CD8-positive, alpha-beta memory T cell (primary cell): Measurements from ENCODE around the gene OR1I1. TPM values are rescaled to one million over a fixed set of nuclear protein-coding genes. Genes with fewer than 3 reads are reported as not detected.

Experiments used
- CTCF ChIA-PET: fragments of 350-600 bp; sonication (Branson Sonifier 250); formaldehyde crosslinking; loops from one replicate; lab custom pipeline; 2021; ENCODE audit warnings: antibody characterized with exemption; lab: Charles Lee
- POLR2A ChIA-PET: fragments of 350-600 bp; sonication (Branson Sonifier 250); formaldehyde crosslinking; loops from one replicate; lab custom pipeline; 2021; ENCODE audit warnings: antibody characterized with exemption; lab: Charles Lee
- DNase-seq, 5 donors: peaks; one replicate each; pipeline versions ENCODE4 v3.0.0 to v3.0.0-alpha.2; 2020 to 2022; ENCODE audit warnings: mixed read lengths in 1 of 5
- H3K27ac ChIP-seq: one replicate; pipeline ENCODE4 v1.7.0; 2013; ENCODE audit warnings: low read depth, mild to moderate bottlenecking, low read length, moderate library complexity
- H3K27me3 ChIP-seq: 2 replicates; pipeline ENCODE4 v1.7.0; 2013; ENCODE audit warnings: low read length, mild to moderate bottlenecking; ENCODE audit not compliant: insufficient read depth, poor library complexity, severe bottlenecking
- H3K36me3 ChIP-seq: 2 replicates; pipeline ENCODE4 v1.7.0; 2013; ENCODE audit warnings: mild to moderate bottlenecking, low read length, moderate library complexity; ENCODE audit not compliant: insufficient read depth
- H3K4me1 ChIP-seq: 2 replicates; pipeline ENCODE4 v1.7.0; 2013; ENCODE audit warnings: mild to moderate bottlenecking, low read length, moderate library complexity; ENCODE audit not compliant: insufficient read depth
- H3K4me3 ChIP-seq: 2 replicates; pipeline ENCODE4 v1.7.0; 2013; ENCODE audit warnings: mild to moderate bottlenecking, low read length
- H3K9me3 ChIP-seq: 2 replicates; pipeline ENCODE4 v1.7.0; 2013; ENCODE audit warnings: mild to moderate bottlenecking, low read length
- H3K27ac Mint-ChIP-seq, 8 donors: one replicate each; pipeline ENCODE4 v1.8.0; 2020 to 2021; ENCODE audit warnings: mixed read lengths in 8 of 8, mild to moderate bottlenecking in 6 of 8, inconsistent platforms in 3 of 8, moderate library complexity in 3 of 8
- H3K27me3 Mint-ChIP-seq, 2 donors: one replicate each; pipeline ENCODE4 v1.8.0; 2020 to 2021; ENCODE audit warnings: mixed read lengths in 2 of 2, mild to moderate bottlenecking in 1 of 2, moderate library complexity in 1 of 2
- H3K36me3 Mint-ChIP-seq, 3 donors: one replicate each; pipeline ENCODE4 v1.8.0; 2020 to 2021; ENCODE audit warnings: mixed read lengths in 3 of 3, inconsistent platforms in 1 of 3, mild to moderate bottlenecking in 1 of 3
- H3K4me1 Mint-ChIP-seq, 3 donors: one replicate each; pipeline ENCODE4 v1.8.0; 2020 to 2021; ENCODE audit warnings: mixed read lengths in 3 of 3, inconsistent platforms in 1 of 3, mild to moderate bottlenecking in 1 of 3
- H3K4me3 Mint-ChIP-seq, 7 donors: one replicate each; pipeline ENCODE4 v1.8.0; 2020 to 2021; ENCODE audit warnings: mixed read lengths in 7 of 7, mild to moderate bottlenecking in 6 of 7, moderate library complexity in 4 of 7, inconsistent platforms in 2 of 7
- H3K9me3 Mint-ChIP-seq, 5 donors: one replicate each; pipeline ENCODE4 v1.8.0; 2020 to 2022; ENCODE audit warnings: mixed read lengths in 5 of 5, mild to moderate bottlenecking in 3 of 5, moderate library complexity in 2 of 5, inconsistent platforms in 1 of 5
- polyA plus RNA-seq: library from polyadenylated mRNA; unstranded; fragments of 300-500 nt; fragmentation: Illumina TruSeq; gene quantifications from one replicate; pipeline ENCODE4 v1.2.3, GENCODE V29; 2021
- total RNA-seq, 2 experiments: library from RNA; stranded (reverse); gene quantifications; one replicate each; pipeline ENCODE4 v1.2.3, GENCODE V29; 2021

The OR1I1 gene
- total and polyA plus RNA-seq, 3 experiments from 2014 or later, result not detected

GRCh38 chr19:15129856-15130585, 48.0 kb downstream of the OR1I1 start:
- peaks cover 16 to 25% of the 10 kb centered on the region in 2 donors for H3K27me3 Mint-ChIP-seq
- Histone ChIP-seq H3K9me3 (no peaks in the 10 kb centered on the region), H3K4me1 (peaks cover 20% of the 10 kb centered on the region), H3K27me3 (no peaks in the 10 kb centered on the region), H3K4me3 (peak overlapping the region; percentile 18), H3K36me3 (no peaks in the 10 kb centered on the region), H3K27ac (no peak overlapping the region)
- peaks cover 0 to 9% (median 0%) of the 10 kb centered on the region in 3 donors for H3K36me3 Mint-ChIP-seq
- peak in 1 of 5 donors; percentile 49 for DNase-seq
- peaks cover 0 to 2% (median 0%) of the 10 kb centered on the region in 5 donors for H3K9me3 Mint-ChIP-seq
- ChIA-PET POLR2A (no interaction called here), CTCF (interaction anchor here (1.4 to 1.5 kb wide), 2 partner anchors 29 to 38 kb away, joined by 3 to 4 read pairs; no protein-coding TSS in a partner anchor)
- H3K4me3 Mint-ChIP-seq, result peak overlapping the region in 2 of 7 donors; percentile 48 to 53
- H3K27ac Mint-ChIP-seq, result no peak overlapping the region
- H3K4me1 Mint-ChIP-seq, result peaks cover 8 to 28% (median 15%) of the 10 kb centered on the region in 3 donors

GRCh38 chr19:15136234-15136954, 54.4 kb downstream of the OR1I1 start:
- H3K4me1 Mint-ChIP-seq, result no peaks in the 10 kb centered on the region
- no peak overlapping the region for H3K27ac Mint-ChIP-seq
- Histone ChIP-seq H3K9me3 (no peaks in the 10 kb centered on the region), H3K27me3 (no peaks in the 10 kb centered on the region), H3K27ac (no peak overlapping the region), H3K36me3 (no peaks in the 10 kb centered on the region), H3K4me1 (no peaks in the 10 kb centered on the region), H3K4me3 (no peak overlapping the region)
- ChIA-PET POLR2A (interaction anchor here (0.5 kb wide), 1 partner anchor 45 kb away, joined by 12 read pairs; no protein-coding TSS in a partner anchor), CTCF (interaction anchor here (0.9 kb wide), 1 partner anchor 45 kb away, joined by 3 read pairs; no protein-coding TSS in a partner anchor)
- DNase-seq, result no peak
- peaks cover 0 to 11% (median 0%) of the 10 kb centered on the region in 3 donors for H3K36me3 Mint-ChIP-seq
- peaks cover 13 to 36% of the 10 kb centered on the region in 2 donors for H3K27me3 Mint-ChIP-seq
- H3K9me3 Mint-ChIP-seq, result peaks cover 0 to 9% (median 4%) of the 10 kb centered on the region in 5 donors
- no peak overlapping the region for H3K4me3 Mint-ChIP-seq

GRCh38 chr19:15137777-15138176, 55.8 kb downstream of the OR1I1 start:
- H3K4me1 ChIP-seq, result no peaks in the 10 kb centered on the region
- Mint-ChIP-seq H3K27ac (no peak overlapping the region), H3K27me3 (peaks cover 14 to 33% of the 10 kb centered on the region in 2 donors), H3K9me3 (peaks cover 0 to 9% (median 4%) of the 10 kb centered on the region in 5 donors), H3K4me3 (no peak overlapping the region), H3K36me3 (peaks cover 0 to 11% (median 0%) of the 10 kb centered on the region in 3 donors), H3K4me1 (no peaks in the 10 kb centered on the region)
- H3K4me3 ChIP-seq, result no peak overlapping the region
- no peak overlapping the region for H3K27ac ChIP-seq
- CTCF ChIA-PET, result no interaction called here
- no peaks in the 10 kb centered on the region for H3K27me3 ChIP-seq
- DNase-seq, result no peak
- H3K9me3 ChIP-seq, result no peaks in the 10 kb centered on the region
- no peaks in the 10 kb centered on the region for H3K36me3 ChIP-seq
- POLR2A ChIA-PET, result no interaction called here

GRCh38 chr19:15138427-15138826, 56.4 kb downstream of the OR1I1 start:
- ChIA-PET POLR2A (no interaction called here), CTCF (no interaction called here)
- H3K4me1 ChIP-seq, result no peaks in the 10 kb centered on the region
- H3K9me3 Mint-ChIP-seq, result peaks cover 0 to 9% (median 4%) of the 10 kb centered on the region in 5 donors
- no peaks in the 10 kb centered on the region for H3K27me3 ChIP-seq
- no peaks in the 10 kb centered on the region for H3K9me3 ChIP-seq
- H3K4me3 ChIP-seq, result no peak overlapping the region
- no peak for DNase-seq
- H3K27me3 Mint-ChIP-seq, result peaks cover 14 to 30% of the 10 kb centered on the region in 2 donors
- no peaks in the 10 kb centered on the region for H3K4me1 Mint-ChIP-seq
- no peak overlapping the region for H3K27ac Mint-ChIP-seq
- H3K36me3 Mint-ChIP-seq, result peaks cover 0 to 11% (median 0%) of the 10 kb centered on the region in 3 donors
- no peaks in the 10 kb centered on the region for H3K36me3 ChIP-seq
- H3K27ac ChIP-seq, result no peak overlapping the region
- H3K4me3 Mint-ChIP-seq, result no peak overlapping the region

GRCh38 chr19:15141143-15141542, 59.1 kb downstream of the OR1I1 start:
- Histone ChIP-seq H3K27me3 (no peaks in the 10 kb centered on the region), H3K4me3 (no peak overlapping the region), H3K9me3 (no peaks in the 10 kb centered on the region), H3K27ac (no peak overlapping the region), H3K4me1 (no peaks in the 10 kb centered on the region), H3K36me3 (no peaks in the 10 kb centered on the region)
- Mint-ChIP-seq H3K4me3 (no peak overlapping the region), H3K27me3 (peaks cover 15 to 28% of the 10 kb centered on the region in 2 donors), H3K9me3 (peaks cover 0 to 9% (median 4%) of the 10 kb centered on the region in 5 donors), H3K36me3 (peaks cover 0 to 11% (median 0%) of the 10 kb centered on the region in 3 donors), H3K4me1 (no peaks in the 10 kb centered on the region), H3K27ac (no peak overlapping the region)
- CTCF ChIA-PET, result no interaction called here
- no peak for DNase-seq
- POLR2A ChIA-PET, result no interaction called here

GRCh38 chr19:15142313-15142712, 60.3 kb downstream of the OR1I1 start:
- DNase-seq, result no peak
- peaks cover 13 to 20% of the 10 kb centered on the region in 2 donors for H3K27me3 Mint-ChIP-seq
- no peak overlapping the region for H3K27ac Mint-ChIP-seq
- no peak overlapping the region for H3K4me3 ChIP-seq
- peaks cover 0 to 11% (median 0%) of the 10 kb centered on the region in 3 donors for H3K36me3 Mint-ChIP-seq
- peaks cover 0 to 9% (median 4%) of the 10 kb centered on the region in 5 donors for H3K9me3 Mint-ChIP-seq
- H3K4me1 Mint-ChIP-seq, result no peaks in the 10 kb centered on the region
- no peak overlapping the region for H3K27ac ChIP-seq
- H3K9me3 ChIP-seq, result no peaks in the 10 kb centered on the region
- no peaks in the 10 kb centered on the region for H3K4me1 ChIP-seq
- H3K36me3 ChIP-seq, result no peaks in the 10 kb centered on the region
- H3K27me3 ChIP-seq, result no peaks in the 10 kb centered on the region
- ChIA-PET CTCF (no interaction called here), POLR2A (no interaction called here)
- no peak overlapping the region for H3K4me3 Mint-ChIP-seq
